ENCODE data around the gene SCAMP1.
A peak's percentile ranks its signal among the peaks of the same experiment; 100 is the strongest.

Gene SCAMP1

DNA sequence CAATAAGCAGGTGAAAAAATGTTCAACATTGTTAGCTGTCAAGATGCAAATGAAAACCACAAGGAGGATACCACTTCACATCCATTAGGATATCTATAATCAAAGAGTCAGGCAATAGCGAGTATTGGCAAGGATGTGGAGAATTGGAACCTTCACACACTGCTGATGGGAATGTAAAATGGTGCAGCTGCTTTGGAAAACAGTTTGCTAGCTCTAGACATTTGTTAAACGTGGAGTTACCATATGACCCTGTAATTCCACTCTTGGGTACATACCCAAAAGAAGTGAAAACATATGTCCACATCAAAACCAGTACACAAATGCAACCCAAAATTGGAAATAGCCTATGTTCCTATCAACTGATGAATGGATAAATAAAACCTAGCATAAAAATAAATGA is 37.4 kb downstream of the SCAMP1 start:
- H3K4me3 ChIP-seq (ENCODE audit: low read depth, low read length) = no peak overlapping the region
- in situ Hi-C loops (cut with HindIII; ENCODE audit: low sequenced_read_pairs) = no loop called here
- no peak for DNase-seq (ENCODE audit: low read depth)
- TF ChIP-seq CTCF (IDR thresholded peaks at IDR 0.05; ENCODE audit: low read depth, low read length, missing control alignments) = no peak

DNA sequence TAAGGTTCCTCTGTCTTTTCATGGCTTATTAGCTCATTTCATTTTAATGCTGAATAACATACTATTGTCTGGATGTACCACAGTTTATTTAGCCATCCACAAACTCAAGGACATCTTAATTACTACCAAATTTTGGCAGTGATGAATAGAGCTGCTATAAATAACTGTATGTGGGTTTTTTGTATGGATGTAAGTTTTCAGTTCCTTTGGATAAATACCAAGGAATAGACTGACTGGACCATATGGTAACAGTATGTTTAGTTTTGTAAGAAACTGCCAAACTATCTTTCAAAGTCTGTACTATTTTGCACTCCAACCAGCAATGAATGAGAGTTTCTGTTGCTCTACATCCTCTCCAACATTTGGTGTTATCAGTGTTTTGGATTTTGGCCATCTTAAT is 38.7 kb downstream of the SCAMP1 start:
- no peak overlapping the region for H3K4me3 ChIP-seq (ENCODE audit: low read depth, low read length)
- no peak for TF ChIP-seq CTCF (IDR thresholded peaks at IDR 0.05; ENCODE audit: low read depth, low read length, missing control alignments)
- in situ Hi-C loops (cut with HindIII; ENCODE audit: low sequenced_read_pairs) = no loop called here
- DNase-seq (ENCODE audit: low read depth) = peak; percentile 29

GRCh38 chr5:78404682-78405293 is 44.4 kb downstream of the SCAMP1 start:
- in situ Hi-C loops (cut with HindIII; ENCODE audit: low sequenced_read_pairs) = no loop called here
- no peak for DNase-seq (ENCODE audit: low read depth)
- TF ChIP-seq CTCF (IDR thresholded peaks at IDR 0.05; ENCODE audit: low read depth, low read length, missing control alignments) = no peak
- no peak overlapping the region for H3K4me3 ChIP-seq (ENCODE audit: low read depth, low read length)

- no peak for DNase-seq (ENCODE audit: low read depth)
- H3K4me3 ChIP-seq (ENCODE audit: low read depth, low read length) = no peak overlapping the region
- no peak for TF ChIP-seq CTCF (IDR thresholded peaks at IDR 0.05; ENCODE audit: low read depth, low read length, missing control alignments)
- in situ Hi-C loops (cut with HindIII; ENCODE audit: low sequenced_read_pairs) = no loop called here
Observed at GRCh38 chr5:78405829-78406750, 45.7 kb downstream of the SCAMP1 start.

GRCh38 chr5:78407458-78407857 is 47.0 kb downstream of the SCAMP1 start:
- DNase-seq (ENCODE audit: low read depth) = no peak
- in situ Hi-C loops (cut with HindIII; ENCODE audit: low sequenced_read_pairs) = no loop called here
- H3K4me3 ChIP-seq (ENCODE audit: low read depth, low read length) = no peak overlapping the region
- no peak for TF ChIP-seq CTCF (IDR thresholded peaks at IDR 0.05; ENCODE audit: low read depth, low read length, missing control alignments)

GRCh38 chr5:78411586-78411985 is 51.2 kb downstream of the SCAMP1 start:
- no peak for DNase-seq (ENCODE audit: low read depth)
- in situ Hi-C loops (cut with HindIII; ENCODE audit: low sequenced_read_pairs) = no loop called here
- H3K4me3 ChIP-seq (ENCODE audit: low read depth, low read length) = no peak overlapping the region
- TF ChIP-seq CTCF (IDR thresholded peaks at IDR 0.05; ENCODE audit: low read depth, low read length, missing control alignments) = no peak

Measured in astrocyte of the cerebellum (primary cell).